Activated CD4-positive, alpha-beta memory T cell treated with anti-CD3 and anti-CD28 coated beads for 36 hours (primary cell): ENCODE results near the gene ATXN7L1. TPM values are rescaled to one million over a fixed set of nuclear protein-coding genes. Genes with fewer than 3 reads are reported as not detected.

Source experiments
- CTCF ChIA-PET: fragments of 350-600 bp; sonication (Branson Sonifier 250); formaldehyde crosslinking; loops from one replicate; lab custom pipeline; 2021; ENCODE audit warnings: antibody characterized with exemption, inconsistent platforms; lab: Charles Lee
- POLR2A ChIA-PET: fragments of 350-600 bp; sonication (Branson Sonifier 250); formaldehyde crosslinking; loops from one replicate; lab custom pipeline; 2021; ENCODE audit warnings: antibody characterized with exemption; lab: Charles Lee
- DNase-seq: peaks from one replicate; pipeline ENCODE4 v3.0.0-alpha.2; 2020
- H3K27ac Mint-ChIP-seq: one replicate; pipeline ENCODE4 v1.8.0; 2021; ENCODE audit warnings: mixed read lengths
- H3K27me3 Mint-ChIP-seq: one replicate; pipeline ENCODE4 v1.8.0; 2021; ENCODE audit warnings: mixed read lengths
- H3K36me3 Mint-ChIP-seq: one replicate; pipeline ENCODE4 v1.8.0; 2021; ENCODE audit warnings: mixed read lengths
- H3K4me1 Mint-ChIP-seq: one replicate; pipeline ENCODE4 v1.8.0; 2021; ENCODE audit warnings: low read depth, mixed read lengths
- H3K4me3 Mint-ChIP-seq: one replicate; pipeline ENCODE4 v1.8.0; 2021; ENCODE audit warnings: mild to moderate bottlenecking, mixed read lengths
- H3K9me3 Mint-ChIP-seq: one replicate; pipeline ENCODE4 v1.8.0; 2021; ENCODE audit warnings: mixed read lengths
- intact Hi-C: fragments of 100-400 bp; cut with micrococcal nuclease; formaldehyde crosslinking; loops from one replicate; pipeline ENCODE4 v1.15.1; 2023
- total RNA-seq, 2 experiments: library from RNA; stranded (reverse); gene quantifications; one replicate each; pipeline ENCODE4 v1.2.3, GENCODE V29; 2021

The ATXN7L1 gene
- total RNA-seq, 2 experiments from 2014 or later: 12.4 to 13.3 TPM

GRCh38 chr7:105688617-105689016 lies 187.8 kb downstream of the ATXN7L1 start:
- H3K4me3 Mint-ChIP-seq: no peak overlapping the region
- no peaks in the 10 kb centered on the region for H3K36me3 Mint-ChIP-seq
- H3K27me3 Mint-ChIP-seq: no peaks in the 10 kb centered on the region
- DNase-seq: no peak
- intact Hi-C loops: no loop called here
- ChIA-PET POLR2A (interaction anchor here (1.8 kb wide), 1 partner anchor 11 kb away, joined by 6 read pairs; no protein-coding TSS in a partner anchor), CTCF (interaction anchor here (0.9 to 2.7 kb wide), 5 partner anchors 12 to 355 kb away, joined by 3 to 8 read pairs (median 5); no protein-coding TSS in a partner anchor)
- H3K27ac Mint-ChIP-seq: no peak overlapping the region
- peaks cover 50% of the 10 kb centered on the region for H3K4me1 Mint-ChIP-seq
- no peaks in the 10 kb centered on the region for H3K9me3 Mint-ChIP-seq

GRCh38 chr7:105685161-105685560 lies 191.2 kb downstream of the ATXN7L1 start:
- no peaks in the 10 kb centered on the region for H3K27me3 Mint-ChIP-seq
- CTCF ChIA-PET: interaction anchor here (0.7 to 1.5 kb wide), 3 partner anchors 13 to 351 kb away, joined by 4 read pairs; no protein-coding TSS in a partner anchor
- no peak overlapping the region for H3K27ac Mint-ChIP-seq
- peaks cover 35% of the 10 kb centered on the region for H3K4me1 Mint-ChIP-seq
- intact Hi-C loops: no loop called here
- H3K4me3 Mint-ChIP-seq: no peak overlapping the region
- POLR2A ChIA-PET: no interaction called here
- no peak for DNase-seq
- no peaks in the 10 kb centered on the region for H3K9me3 Mint-ChIP-seq
- no peaks in the 10 kb centered on the region for H3K36me3 Mint-ChIP-seq

DNA sequence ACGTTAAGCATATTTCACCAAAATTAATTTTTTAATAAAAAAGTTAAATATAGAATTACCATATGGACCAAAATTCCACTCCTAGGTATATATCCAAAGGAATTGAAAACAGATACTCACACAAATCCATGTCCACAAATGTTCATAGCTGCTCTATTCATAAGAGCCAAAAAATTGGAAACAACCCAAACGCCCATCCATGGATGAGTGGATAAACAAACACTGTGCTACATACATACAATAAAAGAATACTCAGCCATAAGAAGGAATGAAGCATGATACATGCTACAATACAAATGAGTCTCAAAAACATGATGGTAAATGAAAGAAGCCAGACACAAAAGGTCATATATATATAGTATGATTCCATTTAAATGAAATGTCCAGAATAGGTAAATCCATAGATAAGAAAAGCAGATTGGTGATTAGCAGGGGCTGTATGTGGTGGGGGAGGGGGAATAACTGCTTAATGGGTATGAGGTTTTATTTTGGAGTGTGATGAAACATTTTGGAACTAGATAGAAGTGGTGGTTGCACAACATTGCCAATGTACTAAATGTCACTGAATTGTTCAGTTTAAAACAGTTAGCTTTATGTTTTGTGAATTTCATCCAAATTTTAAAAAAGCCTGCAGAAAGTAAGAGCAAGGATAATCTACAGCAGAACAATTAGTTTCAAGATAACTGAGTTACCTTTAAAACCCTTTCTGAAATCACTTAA lies 193.9 kb downstream of the ATXN7L1 start:
- intact Hi-C loops: no loop called here
- ChIA-PET CTCF (interaction anchor here (1.1 kb wide), 1 partner anchor 26 kb away, joined by 4 read pairs; no protein-coding TSS in a partner anchor), POLR2A (no interaction called here)
- Mint-ChIP-seq H3K27me3 (no peaks in the 10 kb centered on the region), H3K36me3 (no peaks in the 10 kb centered on the region), H3K27ac (no peak overlapping the region), H3K9me3 (no peaks in the 10 kb centered on the region), H3K4me1 (peaks cover 45% of the 10 kb centered on the region), H3K4me3 (no peak overlapping the region)
- DNase-seq: no peak

- H3K36me3 Mint-ChIP-seq: no peaks in the 10 kb centered on the region
- no peaks in the 10 kb centered on the region for H3K9me3 Mint-ChIP-seq
- ChIA-PET CTCF (no interaction called here), POLR2A (no interaction called here)
- no peak overlapping the region for H3K27ac Mint-ChIP-seq
- intact Hi-C loops: no loop called here
- DNase-seq: no peak
- no peak overlapping the region for H3K4me3 Mint-ChIP-seq
- no peaks in the 10 kb centered on the region for H3K27me3 Mint-ChIP-seq
- peaks cover 63% of the 10 kb centered on the region for H3K4me1 Mint-ChIP-seq
These were observed 195.8 kb downstream of the ATXN7L1 start for GRCh38 chr7:105680505-105681187.

GRCh38 chr7:105678811-105679495 lies 197.4 kb downstream of the ATXN7L1 start:
- Mint-ChIP-seq H3K36me3 (no peaks in the 10 kb centered on the region), H3K4me3 (peak overlapping the region; percentile 78), H3K27ac (peak overlapping the region; percentile 95), H3K9me3 (no peaks in the 10 kb centered on the region), H3K27me3 (no peaks in the 10 kb centered on the region), H3K4me1 (peaks cover 75% of the 10 kb centered on the region)
- CTCF ChIA-PET: interaction anchor here (0.8 to 3.7 kb wide), 3 partner anchors 22 to 82 kb away, joined by 3 to 22 read pairs (median 4); no protein-coding TSS in a partner anchor
- intact Hi-C loops: loop anchor here (1.0 to 5.0 kb wide), 7 partner anchors 12 to 666 kb away; partner anchors contain the start of genes ATXN7L1, RINT1 and SYPL1
- POLR2A ChIA-PET: interaction anchor here (2.0 kb wide), 1 partner anchor 10 kb away, joined by 6 read pairs; no protein-coding TSS in a partner anchor
- DNase-seq: peak; percentile 54

DNA sequence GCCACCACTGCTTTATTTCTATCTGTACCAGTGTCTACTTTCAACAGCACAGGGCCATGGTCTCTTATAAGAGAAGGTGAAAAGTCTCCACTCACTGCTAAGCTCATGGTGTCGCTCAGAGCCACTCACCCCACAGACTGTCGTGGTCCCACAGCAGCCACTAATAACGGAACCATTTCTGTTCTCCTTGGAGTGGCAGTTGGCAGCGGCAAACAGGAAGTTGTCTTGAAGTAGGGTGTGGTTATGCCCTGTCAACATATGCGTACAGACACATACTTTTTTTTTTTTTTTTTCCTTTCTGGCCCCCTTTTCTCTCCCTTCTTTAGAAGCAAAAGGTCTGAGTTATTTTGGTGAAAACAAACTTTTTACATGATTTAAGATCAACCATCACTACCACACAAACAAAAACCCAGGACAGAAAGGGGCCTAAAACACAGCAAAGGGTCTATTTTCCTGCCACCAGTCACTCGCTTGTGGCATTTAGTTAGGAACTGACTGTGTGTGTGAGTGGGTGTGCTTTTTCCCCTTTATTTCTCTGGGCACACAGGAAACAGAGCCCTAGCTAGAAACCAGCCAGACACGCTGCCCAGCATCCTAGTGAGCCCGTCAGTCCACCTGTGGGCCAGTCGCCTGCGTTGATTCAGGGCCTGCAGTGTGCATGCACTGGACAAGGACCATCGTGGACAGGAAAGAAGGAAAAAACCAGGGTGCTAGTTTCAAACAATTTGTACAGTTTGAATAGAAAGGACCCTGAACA lies 198.4 kb downstream of the ATXN7L1 start:
- no peaks in the 10 kb centered on the region for H3K27me3 Mint-ChIP-seq
- peak; percentile 84 for DNase-seq
- intact Hi-C loops: loop anchor here (1.0 to 5.0 kb wide), 7 partner anchors 13 to 665 kb away; partner anchors contain the start of genes ATXN7L1, RINT1 and SYPL1
- ChIA-PET POLR2A (interaction anchor here (0.8 to 2.0 kb wide), 2 partner anchors 11 to 13 kb away, joined by 5 to 6 read pairs; no protein-coding TSS in a partner anchor), CTCF (interaction anchor here (1.0 to 3.7 kb wide), 3 partner anchors 21 to 330 kb away, joined by 3 to 22 read pairs (median 4); no protein-coding TSS in a partner anchor)
- H3K36me3 Mint-ChIP-seq: no peaks in the 10 kb centered on the region
- peaks cover 82% of the 10 kb centered on the region for H3K4me1 Mint-ChIP-seq
- no peaks in the 10 kb centered on the region for H3K9me3 Mint-ChIP-seq
- peak overlapping the region; percentile 95 for H3K27ac Mint-ChIP-seq
- H3K4me3 Mint-ChIP-seq: peak overlapping the region; percentile 78

DNA sequence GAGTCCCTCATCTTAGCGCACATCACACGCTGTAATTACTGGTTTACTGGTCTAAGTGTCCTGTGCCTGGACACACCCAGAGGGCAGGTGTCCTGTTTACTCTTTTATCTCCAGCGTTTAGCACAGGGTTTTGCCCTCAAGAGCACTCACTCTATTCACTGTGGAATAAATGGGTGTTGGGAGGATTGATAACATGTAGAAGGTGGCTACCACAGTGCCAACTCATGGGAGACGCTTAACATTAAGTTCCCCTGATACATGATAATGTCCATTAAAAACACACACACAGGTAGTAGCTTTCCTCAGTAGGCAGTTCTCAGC lies 199.0 kb downstream of the ATXN7L1 start:
- H3K27me3 Mint-ChIP-seq: no peaks in the 10 kb centered on the region
- ChIA-PET CTCF (interaction anchor here (0.6 to 3.7 kb wide), 7 partner anchors 11 to 342 kb away, joined by 3 to 22 read pairs (median 4); no protein-coding TSS in a partner anchor), POLR2A (interaction anchor here (0.8 to 2.0 kb wide), 3 partner anchors 12 to 132 kb away, joined by 4 to 6 read pairs (median 5); no protein-coding TSS in a partner anchor)
- intact Hi-C loops: loop anchor here (5.0 kb wide), 3 partner anchors 145 to 435 kb away; partner anchors contain the start of genes ATXN7L1, RINT1 and SYPL1
- H3K4me1 Mint-ChIP-seq: peaks cover 83% of the 10 kb centered on the region
- peak overlapping the region; percentile 78 for H3K4me3 Mint-ChIP-seq
- H3K9me3 Mint-ChIP-seq: no peaks in the 10 kb centered on the region
- DNase-seq: no peak
- H3K36me3 Mint-ChIP-seq: no peaks in the 10 kb centered on the region
- H3K27ac Mint-ChIP-seq: peak overlapping the region; percentile 95

GRCh38 chr7:105675934-105676371 lies 200.4 kb downstream of the ATXN7L1 start:
- Mint-ChIP-seq H3K4me3 (peak overlapping the region; percentile 55), H3K27me3 (no peaks in the 10 kb centered on the region), H3K27ac (peak overlapping the region; percentile 95), H3K36me3 (no peaks in the 10 kb centered on the region), H3K9me3 (no peaks in the 10 kb centered on the region), H3K4me1 (peaks cover 79% of the 10 kb centered on the region)
- ChIA-PET POLR2A (interaction anchor here (0.7 to 1.4 kb wide), 3 partner anchors 19 to 610 kb away, joined by 3 to 4 read pairs (median 3); partner anchors contain the start of gene NAMPT), CTCF (interaction anchor here (1.0 to 3.7 kb wide), 2 partner anchors 13 to 19 kb away, joined by 3 to 22 read pairs; no protein-coding TSS in a partner anchor)
- intact Hi-C loops: loop anchor here (1.0 to 5.0 kb wide), 4 partner anchors 144 to 436 kb away; partner anchors contain the start of genes ATXN7L1, RINT1 and SYPL1
- peak; percentile 85 for DNase-seq

DNA sequence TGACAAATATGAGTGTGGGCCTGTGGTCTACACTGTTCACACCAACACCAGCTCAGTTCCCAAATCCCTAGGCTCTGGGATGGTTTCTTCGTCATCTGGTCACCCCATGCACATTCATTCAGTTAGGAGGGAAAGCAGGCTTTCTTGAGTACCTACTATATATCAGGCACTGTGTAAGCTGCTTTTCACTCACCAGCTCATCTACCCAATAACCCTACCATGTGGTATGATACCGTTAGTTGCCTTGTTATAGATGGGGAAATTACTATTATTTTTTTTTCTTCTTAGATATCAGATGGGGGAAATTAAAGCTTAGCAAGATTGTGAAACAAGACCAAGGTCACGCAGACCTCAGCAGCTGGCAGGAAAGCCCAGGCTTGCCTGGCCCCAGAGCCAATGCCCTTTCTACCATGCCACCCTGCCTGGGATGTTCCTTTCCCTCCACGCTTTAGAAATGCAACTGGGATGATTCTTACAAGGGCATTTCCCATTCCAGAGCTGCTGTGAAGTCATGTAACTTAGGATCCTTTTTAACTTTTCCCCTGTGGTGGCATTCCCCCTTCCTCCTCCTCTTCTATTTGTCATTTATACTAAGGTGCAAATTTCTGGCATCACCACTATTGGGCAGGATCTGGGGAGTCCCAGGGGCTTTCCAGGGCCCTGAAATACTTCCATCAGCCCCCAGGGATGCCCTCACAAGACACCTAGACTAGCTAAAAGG lies 202.0 kb downstream of the ATXN7L1 start:
- intact Hi-C loops: no loop called here
- ChIA-PET CTCF (interaction anchor here (0.6 to 2.9 kb wide), 7 partner anchors 14 to 346 kb away, joined by 3 to 22 read pairs (median 4); no protein-coding TSS in a partner anchor), POLR2A (interaction anchor here (1.0 to 1.3 kb wide), 2 partner anchors 17 to 135 kb away, joined by 4 read pairs; no protein-coding TSS in a partner anchor)
- no peaks in the 10 kb centered on the region for H3K27me3 Mint-ChIP-seq
- no peaks in the 10 kb centered on the region for H3K9me3 Mint-ChIP-seq
- peaks cover 71% of the 10 kb centered on the region for H3K4me1 Mint-ChIP-seq
- peak; percentile 53 for DNase-seq
- H3K36me3 Mint-ChIP-seq: no peaks in the 10 kb centered on the region
- H3K4me3 Mint-ChIP-seq: peak overlapping the region; percentile 0
- peak overlapping the region; percentile 95 for H3K27ac Mint-ChIP-seq
